Esophagus (tissue), 2 donors: ENCODE results near the gene IKZF2. TPM values are rescaled to one million over a fixed set of nuclear protein-coding genes. Genes with fewer than 3 reads are reported as not detected.

Experiments
- H3K27ac ChIP-seq, 2 donors: one replicate each; pipeline ENCODE4 v1.5.1; 2013; ENCODE audit warnings: low read depth in 2 of 2, mild to moderate bottlenecking in 2 of 2, inconsistent platforms in 1 of 2, low read length in 1 of 2, moderate library complexity in 1 of 2
- H3K27me3 ChIP-seq, 2 donors: one replicate each; pipeline ENCODE4 v1.6.1; 2013; ENCODE audit warnings: low read length in 2 of 2, control low read depth in 1 of 2, mild to moderate bottlenecking in 1 of 2; ENCODE audit not compliant: insufficient read depth in 2 of 2, control insufficient read depth in 1 of 2
- H3K36me3 ChIP-seq, 2 donors: one replicate each; pipeline ENCODE4 v1.6.1; 2013; ENCODE audit warnings: low read length in 1 of 2; ENCODE audit not compliant: control insufficient read depth in 2 of 2, insufficient read depth in 2 of 2
- H3K4me1 ChIP-seq, 2 donors: one replicate each; pipeline ENCODE4 v1.6.1; 2013; ENCODE audit warnings: low read length in 1 of 2; ENCODE audit not compliant: control insufficient read depth in 2 of 2, insufficient read depth in 2 of 2
- H3K4me3 ChIP-seq, 2 donors: one replicate each; pipeline ENCODE4 v1.5.1; 2013; ENCODE audit warnings: low read length in 2 of 2, mild to moderate bottlenecking in 2 of 2, low read depth in 1 of 2, moderate library complexity in 1 of 2
- H3K9me3 ChIP-seq, 2 donors: one replicate each; pipeline ENCODE4 v1.6.1; 2013; ENCODE audit warnings: mild to moderate bottlenecking in 2 of 2, low read depth in 1 of 2, low read length in 1 of 2, moderate library complexity in 1 of 2; ENCODE audit not compliant: control insufficient read depth in 2 of 2, insufficient read depth in 1 of 2
- WGBS, 2 donors: extraction: QIAGEN DNeasy Blood & Tissue Kit; methylation state at CpG; one replicate each; pipeline ENCODE4 v1.1.7; 2013; 5-methylcytosine and 5-hydroxymethylcytosine counted together
- polyA plus RNA-seq, 2 donors: library from polyadenylated mRNA; stranded (reverse); fragments of 200-250 nt; gene quantifications; one replicate each; pipeline ENCODE4 v1.2.3, GENCODE V29; 2013
- donor health status: healthy with polysubstance abuse.
- donor health status: Bipolar disorder and iron deficiency.

Gene IKZF2
- polyA plus RNA-seq, 2 donors: 11.3 to 11.5 TPM

DNA sequence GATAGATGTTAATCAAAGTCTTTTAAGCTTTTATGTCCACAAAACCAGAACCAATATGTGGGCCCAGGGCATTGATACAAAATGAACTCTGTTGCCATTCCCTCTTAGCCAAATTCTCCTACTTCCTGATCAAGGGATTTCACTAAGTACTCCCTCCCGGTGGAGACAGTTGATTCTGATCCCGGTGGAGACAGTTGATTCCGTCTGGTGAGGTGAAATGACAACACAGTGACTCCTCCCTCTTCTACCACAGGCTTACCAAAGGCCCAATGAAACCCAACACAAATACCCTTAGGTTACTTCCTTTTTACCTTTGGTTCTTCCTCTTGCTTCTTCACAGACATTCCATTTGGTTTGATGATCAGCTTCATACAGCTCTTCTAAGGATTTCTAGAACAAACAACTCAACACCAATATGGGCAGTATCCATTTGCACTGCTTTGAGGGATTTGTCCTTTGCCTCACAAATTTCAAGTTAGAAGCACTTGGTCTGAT, 153.8 kb downstream of the IKZF2 start:
- 65 to 71% methylated on average over 3 of the region's 3 CpGs for WGBS, 2 donors

GRCh38 chr2:212995920-212996319, 155.5 kb downstream of the IKZF2 start:
- H3K36me3 ChIP-seq: no peaks in the 10 kb centered on the region
- no peak overlapping the region for H3K27ac ChIP-seq
- WGBS, 2 donors: 48 to 78% methylated on average over 2 of the region's 2 CpGs
- no peaks in the 10 kb centered on the region for H3K27me3 ChIP-seq
- no peaks in the 10 kb centered on the region for H3K4me1 ChIP-seq
- no peaks in the 10 kb centered on the region for H3K9me3 ChIP-seq
- H3K4me3 ChIP-seq: no peak overlapping the region

More for the DNA sequence above, 153.8 kb downstream of the IKZF2 start:
- H3K4me1 ChIP-seq: no peaks in the 10 kb centered on the region
- H3K9me3 ChIP-seq: no peaks in the 10 kb centered on the region
- H3K27ac ChIP-seq: no peak overlapping the region
- H3K27me3 ChIP-seq: no peaks in the 10 kb centered on the region
- H3K4me3 ChIP-seq: no peak overlapping the region
- no peaks in the 10 kb centered on the region for H3K36me3 ChIP-seq

- Histone ChIP-seq H3K27me3 (no peaks in the 10 kb centered on the region), H3K4me1 (no peaks in the 10 kb centered on the region)
These were observed 156.4 kb downstream of the IKZF2 start for GRCh38 chr2:212994976-212995375.

DNA sequence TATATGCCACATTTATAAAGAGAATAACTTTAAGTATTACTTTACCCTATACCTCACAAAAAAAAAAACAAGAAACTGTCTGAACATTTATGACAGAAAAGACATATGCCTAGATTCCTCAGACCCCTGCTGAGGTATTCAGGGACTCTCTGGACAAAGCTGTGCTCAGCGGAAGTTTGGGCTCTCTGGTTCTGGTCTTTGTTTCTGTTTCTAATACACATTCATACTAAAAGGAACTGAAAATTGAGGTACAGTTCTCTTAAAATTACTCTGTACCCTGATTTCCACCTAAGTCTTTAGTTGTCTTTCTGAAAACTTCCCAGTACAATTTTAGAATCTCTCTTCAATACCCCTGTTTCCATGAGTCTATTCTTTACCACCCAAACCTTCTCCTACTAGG, 160.3 kb downstream of the IKZF2 start:
- H3K4me3 ChIP-seq: no peak overlapping the region
- no peaks in the 10 kb centered on the region for H3K4me1 ChIP-seq
- H3K27ac ChIP-seq: no peak overlapping the region
- no peaks in the 10 kb centered on the region for H3K27me3 ChIP-seq
- H3K36me3 ChIP-seq: no peaks in the 10 kb centered on the region
- 94 to 97% methylated on average over 1 of the region's 1 CpG for WGBS, 2 donors
- H3K9me3 ChIP-seq: no peaks in the 10 kb centered on the region

More at GRCh38 chr2:212994976-212995375, 156.4 kb downstream of the IKZF2 start:
- Histone ChIP-seq H3K9me3 (no peaks in the 10 kb centered on the region), H3K36me3 (no peaks in the 10 kb centered on the region), H3K27ac (no peak overlapping the region), H3K4me3 (no peak overlapping the region)

GRCh38 chr2:212990697-212991096, 160.7 kb downstream of the IKZF2 start:
- no peak overlapping the region for H3K4me3 ChIP-seq
- 85% methylated on average over 1 of the region's 1 CpG for WGBS, 2 donors
- H3K36me3 ChIP-seq: no peaks in the 10 kb centered on the region
- H3K27me3 ChIP-seq: no peaks in the 10 kb centered on the region
- H3K27ac ChIP-seq: no peak overlapping the region
- no peaks in the 10 kb centered on the region for H3K9me3 ChIP-seq
- no peaks in the 10 kb centered on the region for H3K4me1 ChIP-seq

- no peaks in the 10 kb centered on the region for H3K36me3 ChIP-seq
- no peak overlapping the region for H3K4me3 ChIP-seq
- no peak overlapping the region for H3K27ac ChIP-seq
- 84 to 91% methylated on average over 4 of the region's 4 CpGs for WGBS, 2 donors
- H3K4me1 ChIP-seq: no peaks in the 10 kb centered on the region
- H3K27me3 ChIP-seq: no peaks in the 10 kb centered on the region
- no peaks in the 10 kb centered on the region for H3K9me3 ChIP-seq
These were observed 163.9 kb downstream of the IKZF2 start for GRCh38 chr2:212987492-212987891.

GRCh38 chr2:212984129-212984528, 167.3 kb downstream of the IKZF2 start:
- H3K4me3 ChIP-seq: no peak overlapping the region
- no peaks in the 10 kb centered on the region for H3K27me3 ChIP-seq
- H3K27ac ChIP-seq: no peak overlapping the region
- 89 to 90% methylated on average over 6 of the region's 6 CpGs for WGBS, 2 donors
- H3K36me3 ChIP-seq: no peaks in the 10 kb centered on the region
- no peaks in the 10 kb centered on the region for H3K9me3 ChIP-seq
- no peaks in the 10 kb centered on the region for H3K4me1 ChIP-seq

GRCh38 chr2:212979799-212980198, 171.6 kb downstream of the IKZF2 start:
- Histone ChIP-seq H3K4me3 (no peak overlapping the region), H3K9me3 (no peaks in the 10 kb centered on the region), H3K27me3 (no peaks in the 10 kb centered on the region), H3K4me1 (no peaks in the 10 kb centered on the region), H3K36me3 (no peaks in the 10 kb centered on the region), H3K27ac (no peak overlapping the region)
- 53 to 57% methylated on average over 1 of the region's 1 CpG for WGBS, 2 donors

DNA sequence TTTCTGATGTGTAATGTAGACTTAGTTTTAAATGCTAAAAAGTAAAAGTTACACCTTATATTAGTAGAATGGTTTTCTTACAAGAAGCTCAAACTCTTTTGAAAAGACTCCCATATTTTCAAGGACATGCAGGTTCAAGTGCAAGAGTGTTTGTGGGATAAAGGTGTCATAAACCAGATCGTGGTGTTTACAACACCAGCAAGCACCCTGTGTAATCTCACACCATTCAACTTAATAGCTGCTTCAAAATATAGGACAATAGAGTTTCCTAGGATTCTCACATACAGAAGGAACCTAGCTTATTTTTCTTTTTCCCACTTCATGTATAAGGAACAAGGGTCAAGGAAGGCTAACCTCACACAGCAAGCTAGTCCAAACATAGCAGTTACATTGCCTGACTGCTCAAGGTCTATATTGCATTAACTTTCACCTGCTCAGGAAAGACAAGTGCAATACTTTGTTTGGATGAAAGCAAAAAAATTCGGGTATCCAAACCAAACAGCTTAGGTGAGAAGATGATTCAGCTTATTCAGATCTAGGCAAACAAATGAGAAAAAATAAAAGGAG, 172.3 kb downstream of the IKZF2 start:
- 22 to 29% methylated on average over 2 of the region's 2 CpGs for WGBS, 2 donors
- H3K27ac ChIP-seq: no peak overlapping the region
- no peaks in the 10 kb centered on the region for H3K27me3 ChIP-seq
- no peak overlapping the region for H3K4me3 ChIP-seq
- no peaks in the 10 kb centered on the region for H3K9me3 ChIP-seq
- no peaks in the 10 kb centered on the region for H3K4me1 ChIP-seq
- no peaks in the 10 kb centered on the region for H3K36me3 ChIP-seq

DNA sequence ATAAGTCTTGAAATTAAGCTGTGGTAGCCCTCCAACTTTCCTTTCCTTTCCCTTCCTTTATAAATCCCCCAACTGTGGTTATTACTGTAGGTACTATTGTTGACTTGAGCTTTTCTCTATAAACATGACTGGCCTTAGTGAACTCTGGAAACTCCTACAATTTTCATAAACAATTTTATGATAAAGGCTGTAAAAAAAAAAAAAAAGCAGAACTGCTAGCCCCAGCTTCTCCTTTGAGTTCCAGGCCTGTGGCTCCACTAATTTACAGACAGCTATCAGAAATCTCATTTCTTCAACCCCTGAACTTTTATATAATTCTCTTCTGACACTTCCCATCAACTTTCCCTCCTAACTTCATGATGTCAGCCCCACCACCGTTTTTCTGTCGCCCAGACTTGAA, 174.3 kb downstream of the IKZF2 start:
- H3K4me3 ChIP-seq: no peak overlapping the region
- H3K27ac ChIP-seq: no peak overlapping the region
- no peaks in the 10 kb centered on the region for H3K36me3 ChIP-seq
- WGBS, 2 donors: 88 to 91% methylated on average over 2 of the region's 2 CpGs
- H3K4me1 ChIP-seq: no peaks in the 10 kb centered on the region
- H3K27me3 ChIP-seq: no peaks in the 10 kb centered on the region
- H3K9me3 ChIP-seq: no peaks in the 10 kb centered on the region
